ENCODE data around the gene AZIN2. TPM values are rescaled to one million over a fixed set of nuclear protein-coding genes. Genes with fewer than 3 reads are reported as not detected.

The AZIN2 gene
- total RNA-seq, 4 donors from 2014 or later, result 1.5 to 3.5 (median 1.7) TPM; not detected in 1

GRCh38 chr1:33153650-33154049, 72.7 kb downstream of the AZIN2 start:
- TF ChIP-seq CTCF (IDR thresholded peaks at IDR 0.05; ENCODE audit: low read depth), result no peak

GRCh38 chr1:33155877-33156538, 75.1 kb downstream of the AZIN2 start:
- TF ChIP-seq CTCF (IDR thresholded peaks at IDR 0.05; ENCODE audit: low read depth), result no peak

- TF ChIP-seq CTCF (IDR thresholded peaks at IDR 0.05; ENCODE audit: low read depth), result no peak
These were observed 76.2 kb downstream of the AZIN2 start for GRCh38 chr1:33157131-33157530.

GRCh38 chr1:33158366-33158765, 77.4 kb downstream of the AZIN2 start:
- TF ChIP-seq CTCF (IDR thresholded peaks at IDR 0.05; ENCODE audit: low read depth), result no peak

- no peak for TF ChIP-seq CTCF (IDR thresholded peaks at IDR 0.05; ENCODE audit: low read depth)
These were observed 78.6 kb downstream of the AZIN2 start for GRCh38 chr1:33159577-33159976.

- TF ChIP-seq CTCF (IDR thresholded peaks at IDR 0.05; ENCODE audit: low read depth), result no peak
These were observed 80.2 kb downstream of the AZIN2 start for GRCh38 chr1:33161061-33161681.

- no peak for TF ChIP-seq CTCF (IDR thresholded peaks at IDR 0.05; ENCODE audit: low read depth)
These were observed 81.2 kb downstream of the AZIN2 start for GRCh38 chr1:33162141-33162540.

Data from subcutaneous adipose tissue (tissue), 4 donors.